Thyroid gland (tissue), 4 donors: Measurements from ENCODE around the gene ESPNL.

ENCODE experiments used
- POLR2A ChIP-seq, 2 donors: fragments of 450-650 bp; IDR thresholded peaks; one replicate each; pipeline ENCODE4 v1.6.1; 2017; ENCODE audit warnings: antibody characterized with exemption in 2 of 2, mild to moderate bottlenecking in 2 of 2, moderate library complexity in 1 of 2
- TF ChIP-seq, protein P1 (sequence below), 6 experiments: fragments of 200-600 bp in 3 of 6; fragments of 450-650 bp in 3 of 6; sonication (generic) in 3 of 6; IDR thresholded peaks; one replicate each; pipeline ENCODE4 v1.5.1; 2016 to 2019; ENCODE audit warnings: antibody characterized with exemption in 6 of 6, mild to moderate bottlenecking in 2 of 6, inconsistent platforms in 1 of 6, moderate library complexity in 1 of 6

DNA sequence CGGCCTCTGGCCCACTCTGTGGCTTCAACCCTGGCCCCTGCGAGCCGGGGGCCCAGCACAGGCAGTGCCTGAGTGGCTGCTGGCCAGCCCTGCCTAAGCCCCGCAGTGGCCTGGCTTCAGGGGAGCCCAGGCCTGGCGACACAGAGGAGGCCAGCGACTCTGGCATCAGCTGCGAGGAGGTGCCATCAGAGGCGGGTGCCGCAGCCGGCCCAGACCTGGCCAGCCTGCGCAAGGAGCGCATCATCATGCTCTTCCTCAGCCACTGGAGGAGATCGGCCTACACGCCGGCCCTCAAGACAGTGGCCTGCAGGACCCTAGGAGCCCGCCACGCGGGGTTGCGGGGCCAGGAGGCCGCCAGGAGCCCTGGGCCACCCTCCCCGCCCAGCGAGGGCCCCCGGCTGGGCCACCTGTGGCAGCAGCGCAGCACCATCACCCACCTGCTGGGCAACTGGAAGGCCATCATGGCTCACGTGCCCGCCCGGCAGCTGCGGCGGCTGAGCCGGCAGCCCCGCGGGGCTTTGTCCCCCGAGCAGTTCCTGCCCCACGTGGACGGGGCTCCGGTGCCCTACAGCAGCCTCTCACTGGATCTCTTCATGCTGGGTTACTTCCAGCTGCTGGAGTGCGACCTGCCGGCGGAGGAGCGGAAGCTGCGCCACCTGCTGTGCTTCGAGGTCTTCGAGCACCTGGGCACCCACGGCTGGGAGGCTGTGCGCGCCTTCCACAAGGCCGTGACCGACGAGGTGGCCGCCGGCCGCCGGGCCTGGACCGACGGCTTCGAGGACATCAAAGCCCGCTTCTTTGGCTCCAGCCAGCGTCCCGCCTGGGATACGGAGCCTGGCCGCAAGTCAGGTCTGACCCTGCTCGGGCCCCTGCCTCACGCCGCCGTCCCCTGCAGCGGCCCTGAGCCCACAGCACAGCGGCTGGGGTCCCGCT, 30.8 kb downstream of the ESPNL start:
- TF ChIP-seq, protein P1, sequence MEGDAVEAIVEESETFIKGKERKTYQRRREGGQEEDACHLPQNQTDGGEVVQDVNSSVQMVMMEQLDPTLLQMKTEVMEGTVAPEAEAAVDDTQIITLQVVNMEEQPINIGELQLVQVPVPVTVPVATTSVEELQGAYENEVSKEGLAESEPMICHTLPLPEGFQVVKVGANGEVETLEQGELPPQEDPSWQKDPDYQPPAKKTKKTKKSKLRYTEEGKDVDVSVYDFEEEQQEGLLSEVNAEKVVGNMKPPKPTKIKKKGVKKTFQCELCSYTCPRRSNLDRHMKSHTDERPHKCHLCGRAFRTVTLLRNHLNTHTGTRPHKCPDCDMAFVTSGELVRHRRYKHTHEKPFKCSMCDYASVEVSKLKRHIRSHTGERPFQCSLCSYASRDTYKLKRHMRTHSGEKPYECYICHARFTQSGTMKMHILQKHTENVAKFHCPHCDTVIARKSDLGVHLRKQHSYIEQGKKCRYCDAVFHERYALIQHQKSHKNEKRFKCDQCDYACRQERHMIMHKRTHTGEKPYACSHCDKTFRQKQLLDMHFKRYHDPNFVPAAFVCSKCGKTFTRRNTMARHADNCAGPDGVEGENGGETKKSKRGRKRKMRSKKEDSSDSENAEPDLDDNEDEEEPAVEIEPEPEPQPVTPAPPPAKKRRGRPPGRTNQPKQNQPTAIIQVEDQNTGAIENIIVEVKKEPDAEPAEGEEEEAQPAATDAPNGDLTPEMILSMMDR (IDR thresholded peaks at IDR 0.05) = no peak
- TF ChIP-seq POLR2A (IDR thresholded peaks at IDR 0.05) = no peak
